ENCODE results near the gene IL1RAPL1.

IL1RAPL1 gene

GRCh38 chrX:29617276-29617675 lies 1030.0 kb downstream of the IL1RAPL1 start:
- H3K36me3 ChIP-seq (ENCODE audit: control insufficient read depth in 1 of 2, insufficient read depth in 2 of 2, low read length in 2 of 2), result no peaks in the 10 kb centered on the region
- no peaks in the 10 kb centered on the region for H3K4me1 ChIP-seq (ENCODE audit: control insufficient read depth in 1 of 2, insufficient read depth in 2 of 2, low read length in 2 of 2)
- no peak overlapping the region for H3K4me3 ChIP-seq (ENCODE audit: low read depth in 1 of 2, low read length in 2 of 2)
- H3K27ac ChIP-seq (ENCODE audit: low read depth, low read length), result no peak overlapping the region
- H3K27me3 ChIP-seq (ENCODE audit: control insufficient read depth in 1 of 2, insufficient read depth in 2 of 2, low read length in 2 of 2), result no peaks in the 10 kb centered on the region
- no peaks in the 10 kb centered on the region for H3K9me3 ChIP-seq (ENCODE audit: control insufficient read depth in 1 of 2, low read length in 2 of 2)
- H3K9ac ChIP-seq (ENCODE audit: low read depth in 1 of 2, low read length in 2 of 2), result no peak overlapping the region

GRCh38 chrX:29617725-29618124 lies 1030.5 kb downstream of the IL1RAPL1 start:
- no peak overlapping the region for H3K9ac ChIP-seq (ENCODE audit: low read depth in 1 of 2, low read length in 2 of 2)
- H3K27ac ChIP-seq (ENCODE audit: low read depth, low read length), result no peak overlapping the region
- H3K9me3 ChIP-seq (ENCODE audit: control insufficient read depth in 1 of 2, low read length in 2 of 2), result no peaks in the 10 kb centered on the region
- no peaks in the 10 kb centered on the region for H3K27me3 ChIP-seq (ENCODE audit: control insufficient read depth in 1 of 2, insufficient read depth in 2 of 2, low read length in 2 of 2)
- H3K36me3 ChIP-seq (ENCODE audit: control insufficient read depth in 1 of 2, insufficient read depth in 2 of 2, low read length in 2 of 2), result no peaks in the 10 kb centered on the region
- H3K4me3 ChIP-seq (ENCODE audit: low read depth in 1 of 2, low read length in 2 of 2), result no peak overlapping the region
- no peaks in the 10 kb centered on the region for H3K4me1 ChIP-seq (ENCODE audit: control insufficient read depth in 1 of 2, insufficient read depth in 2 of 2, low read length in 2 of 2)

GRCh38 chrX:29627833-29628232 lies 1040.6 kb downstream of the IL1RAPL1 start:
- no peak overlapping the region for H3K27ac ChIP-seq (ENCODE audit: low read depth, low read length)
- no peaks in the 10 kb centered on the region for H3K9me3 ChIP-seq (ENCODE audit: control insufficient read depth in 1 of 2, low read length in 2 of 2)
- no peak overlapping the region for H3K4me3 ChIP-seq (ENCODE audit: low read depth in 1 of 2, low read length in 2 of 2)
- H3K36me3 ChIP-seq (ENCODE audit: control insufficient read depth in 1 of 2, insufficient read depth in 2 of 2, low read length in 2 of 2), result no peaks in the 10 kb centered on the region
- no peaks in the 10 kb centered on the region for H3K27me3 ChIP-seq (ENCODE audit: control insufficient read depth in 1 of 2, insufficient read depth in 2 of 2, low read length in 2 of 2)
- H3K4me1 ChIP-seq (ENCODE audit: control insufficient read depth in 1 of 2, insufficient read depth in 2 of 2, low read length in 2 of 2), result no peaks in the 10 kb centered on the region
- H3K9ac ChIP-seq (ENCODE audit: low read depth in 1 of 2, low read length in 2 of 2), result no peak overlapping the region

- Histone ChIP-seq H3K27me3 (ENCODE audit: control insufficient read depth in 1 of 2, insufficient read depth in 2 of 2, low read length in 2 of 2) (no peaks in the 10 kb centered on the region), H3K27ac (ENCODE audit: low read depth, low read length) (no peak overlapping the region), H3K36me3 (ENCODE audit: control insufficient read depth in 1 of 2, insufficient read depth in 2 of 2, low read length in 2 of 2) (no peaks in the 10 kb centered on the region), H3K4me3 (ENCODE audit: low read depth in 1 of 2, low read length in 2 of 2) (no peak overlapping the region), H3K9me3 (ENCODE audit: control insufficient read depth in 1 of 2, low read length in 2 of 2) (no peaks in the 10 kb centered on the region), H3K4me1 (ENCODE audit: control insufficient read depth in 1 of 2, insufficient read depth in 2 of 2, low read length in 2 of 2) (no peaks in the 10 kb centered on the region), H3K9ac (ENCODE audit: low read depth in 1 of 2, low read length in 2 of 2) (no peak overlapping the region)
These were observed 1047.3 kb downstream of the IL1RAPL1 start for GRCh38 chrX:29634516-29634915.

GRCh38 chrX:29636331-29636730 lies 1049.1 kb downstream of the IL1RAPL1 start:
- no peaks in the 10 kb centered on the region for H3K9me3 ChIP-seq (ENCODE audit: control insufficient read depth in 1 of 2, low read length in 2 of 2)
- H3K4me3 ChIP-seq (ENCODE audit: low read depth in 1 of 2, low read length in 2 of 2), result no peak overlapping the region
- H3K36me3 ChIP-seq (ENCODE audit: control insufficient read depth in 1 of 2, insufficient read depth in 2 of 2, low read length in 2 of 2), result no peaks in the 10 kb centered on the region
- no peak overlapping the region for H3K9ac ChIP-seq (ENCODE audit: low read depth in 1 of 2, low read length in 2 of 2)
- no peak overlapping the region for H3K27ac ChIP-seq (ENCODE audit: low read depth, low read length)
- H3K27me3 ChIP-seq (ENCODE audit: control insufficient read depth in 1 of 2, insufficient read depth in 2 of 2, low read length in 2 of 2), result no peaks in the 10 kb centered on the region
- no peaks in the 10 kb centered on the region for H3K4me1 ChIP-seq (ENCODE audit: control insufficient read depth in 1 of 2, insufficient read depth in 2 of 2, low read length in 2 of 2)

GRCh38 chrX:29640106-29640505 lies 1052.9 kb downstream of the IL1RAPL1 start:
- Histone ChIP-seq H3K9me3 (ENCODE audit: control insufficient read depth in 1 of 2, low read length in 2 of 2) (no peaks in the 10 kb centered on the region), H3K9ac (ENCODE audit: low read depth in 1 of 2, low read length in 2 of 2) (no peak overlapping the region), H3K4me3 (ENCODE audit: low read depth in 1 of 2, low read length in 2 of 2) (no peak overlapping the region), H3K27me3 (ENCODE audit: control insufficient read depth in 1 of 2, insufficient read depth in 2 of 2, low read length in 2 of 2) (no peaks in the 10 kb centered on the region), H3K27ac (ENCODE audit: low read depth, low read length) (no peak overlapping the region), H3K4me1 (ENCODE audit: control insufficient read depth in 1 of 2, insufficient read depth in 2 of 2, low read length in 2 of 2) (no peaks in the 10 kb centered on the region), H3K36me3 (ENCODE audit: control insufficient read depth in 1 of 2, insufficient read depth in 2 of 2, low read length in 2 of 2) (no peaks in the 10 kb centered on the region)

GRCh38 chrX:29641461-29641860 lies 1054.2 kb downstream of the IL1RAPL1 start:
- Histone ChIP-seq H3K4me3 (ENCODE audit: low read depth in 1 of 2, low read length in 2 of 2) (no peak overlapping the region), H3K27ac (ENCODE audit: low read depth, low read length) (no peak overlapping the region), H3K9ac (ENCODE audit: low read depth in 1 of 2, low read length in 2 of 2) (no peak overlapping the region), H3K27me3 (ENCODE audit: control insufficient read depth in 1 of 2, insufficient read depth in 2 of 2, low read length in 2 of 2) (no peaks in the 10 kb centered on the region), H3K4me1 (ENCODE audit: control insufficient read depth in 1 of 2, insufficient read depth in 2 of 2, low read length in 2 of 2) (no peaks in the 10 kb centered on the region), H3K9me3 (ENCODE audit: control insufficient read depth in 1 of 2, low read length in 2 of 2) (no peaks in the 10 kb centered on the region), H3K36me3 (ENCODE audit: control insufficient read depth in 1 of 2, insufficient read depth in 2 of 2, low read length in 2 of 2) (no peaks in the 10 kb centered on the region)

GRCh38 chrX:29643181-29643580 lies 1055.9 kb downstream of the IL1RAPL1 start:
- H3K4me1 ChIP-seq (ENCODE audit: control insufficient read depth in 1 of 2, insufficient read depth in 2 of 2, low read length in 2 of 2), result no peaks in the 10 kb centered on the region
- no peaks in the 10 kb centered on the region for H3K9me3 ChIP-seq (ENCODE audit: control insufficient read depth in 1 of 2, low read length in 2 of 2)
- H3K27me3 ChIP-seq (ENCODE audit: control insufficient read depth in 1 of 2, insufficient read depth in 2 of 2, low read length in 2 of 2), result no peaks in the 10 kb centered on the region
- H3K4me3 ChIP-seq (ENCODE audit: low read depth in 1 of 2, low read length in 2 of 2), result no peak overlapping the region
- no peak overlapping the region for H3K9ac ChIP-seq (ENCODE audit: low read depth in 1 of 2, low read length in 2 of 2)
- no peaks in the 10 kb centered on the region for H3K36me3 ChIP-seq (ENCODE audit: control insufficient read depth in 1 of 2, insufficient read depth in 2 of 2, low read length in 2 of 2)
- no peak overlapping the region for H3K27ac ChIP-seq (ENCODE audit: low read depth, low read length)

- H3K27me3 ChIP-seq (ENCODE audit: control insufficient read depth in 1 of 2, insufficient read depth in 2 of 2, low read length in 2 of 2), result no peaks in the 10 kb centered on the region
- no peaks in the 10 kb centered on the region for H3K36me3 ChIP-seq (ENCODE audit: control insufficient read depth in 1 of 2, insufficient read depth in 2 of 2, low read length in 2 of 2)
- H3K4me1 ChIP-seq (ENCODE audit: control insufficient read depth in 1 of 2, insufficient read depth in 2 of 2, low read length in 2 of 2), result no peaks in the 10 kb centered on the region
- no peaks in the 10 kb centered on the region for H3K9me3 ChIP-seq (ENCODE audit: control insufficient read depth in 1 of 2, low read length in 2 of 2)
- H3K9ac ChIP-seq (ENCODE audit: low read depth in 1 of 2, low read length in 2 of 2), result no peak overlapping the region
- no peak overlapping the region for H3K4me3 ChIP-seq (ENCODE audit: low read depth in 1 of 2, low read length in 2 of 2)
- H3K27ac ChIP-seq (ENCODE audit: low read depth, low read length), result no peak overlapping the region
These were observed 1060.9 kb downstream of the IL1RAPL1 start for GRCh38 chrX:29648161-29648560.

- H3K4me3 ChIP-seq (ENCODE audit: low read depth in 1 of 2, low read length in 2 of 2), result no peak overlapping the region
These were observed 1065.2 kb downstream of the IL1RAPL1 start for GRCh38 chrX:29652484-29652883.

GRCh38 chrX:29653721-29654120 lies 1066.5 kb downstream of the IL1RAPL1 start:
- no peaks in the 10 kb centered on the region for H3K27me3 ChIP-seq (ENCODE audit: control insufficient read depth in 1 of 2, insufficient read depth in 2 of 2, low read length in 2 of 2)

More at GRCh38 chrX:29652484-29652883, 1065.2 kb downstream of the IL1RAPL1 start:
- Histone ChIP-seq H3K9ac (ENCODE audit: low read depth in 1 of 2, low read length in 2 of 2) (no peak overlapping the region), H3K27me3 (ENCODE audit: control insufficient read depth in 1 of 2, insufficient read depth in 2 of 2, low read length in 2 of 2) (no peaks in the 10 kb centered on the region), H3K36me3 (ENCODE audit: control insufficient read depth in 1 of 2, insufficient read depth in 2 of 2, low read length in 2 of 2) (no peaks in the 10 kb centered on the region), H3K9me3 (ENCODE audit: control insufficient read depth in 1 of 2, low read length in 2 of 2) (no peaks in the 10 kb centered on the region), H3K27ac (ENCODE audit: low read depth, low read length) (no peak overlapping the region), H3K4me1 (ENCODE audit: control insufficient read depth in 1 of 2, insufficient read depth in 2 of 2, low read length in 2 of 2) (no peaks in the 10 kb centered on the region)

More at GRCh38 chrX:29653721-29654120, 1066.5 kb downstream of the IL1RAPL1 start:
- no peak overlapping the region for H3K27ac ChIP-seq (ENCODE audit: low read depth, low read length)
- H3K9me3 ChIP-seq (ENCODE audit: control insufficient read depth in 1 of 2, low read length in 2 of 2), result no peaks in the 10 kb centered on the region
- H3K4me1 ChIP-seq (ENCODE audit: control insufficient read depth in 1 of 2, insufficient read depth in 2 of 2, low read length in 2 of 2), result no peaks in the 10 kb centered on the region
- H3K9ac ChIP-seq (ENCODE audit: low read depth in 1 of 2, low read length in 2 of 2), result no peak overlapping the region
- H3K4me3 ChIP-seq (ENCODE audit: low read depth in 1 of 2, low read length in 2 of 2), result no peak overlapping the region
- no peaks in the 10 kb centered on the region for H3K36me3 ChIP-seq (ENCODE audit: control insufficient read depth in 1 of 2, insufficient read depth in 2 of 2, low read length in 2 of 2)

Measured in duodenal mucosa (tissue), 2 donors.